HG03432 (cell line): Measurements from ENCODE around the gene ALKBH1.
"Not testable (repeated sequence)": the region's sequence is repeated elsewhere in the genome, so short reads cannot be mapped to it uniquely, and the experiment has no call there.

Source experiments
- ATAC-seq: cut with Tn5 transposase; IDR thresholded peaks from one replicate; pipeline ENCODE4 v1.9.1; 2021; ENCODE audit warnings: mild to moderate bottlenecking, moderate library complexity; ENCODE audit not compliant: unreplicated experiment

ALKBH1 gene

GRCh38 chr14:77674931-77675330 lies 32.9 kb downstream of the ALKBH1 start:
- no peak for ATAC-seq

GRCh38 chr14:77673193-77673592 lies 34.6 kb downstream of the ALKBH1 start:
- no peak for ATAC-seq

GRCh38 chr14:77667331-77667730 lies 40.5 kb downstream of the ALKBH1 start:
- no peak for ATAC-seq

- ATAC-seq, result no peak
Observed at GRCh38 chr14:77663293-77663692, 44.5 kb downstream of the ALKBH1 start.

GRCh38 chr14:77661562-77661961 lies 46.3 kb downstream of the ALKBH1 start:
- ATAC-seq, result not testable (repeated sequence)

GRCh38 chr14:77660754-77661153 lies 47.1 kb downstream of the ALKBH1 start:
- ATAC-seq, result no peak

- ATAC-seq, result no peak
Observed at GRCh38 chr14:77659831-77660230, 48.0 kb downstream of the ALKBH1 start.

- no peak for ATAC-seq
Observed at GRCh38 chr14:77657280-77657679, 50.5 kb downstream of the ALKBH1 start.

GRCh38 chr14:77654001-77654441 lies 53.8 kb downstream of the ALKBH1 start:
- no peak for ATAC-seq

- ATAC-seq, result no peak
Observed at GRCh38 chr14:77649326-77649725, 58.5 kb downstream of the ALKBH1 start.

GRCh38 chr14:77648520-77649200 lies 59.2 kb downstream of the ALKBH1 start:
- no peak for ATAC-seq

GRCh38 chr14:77647853-77648252 lies 60.0 kb downstream of the ALKBH1 start:
- ATAC-seq, result no peak

GRCh38 chr14:77646907-77647306 lies 60.9 kb downstream of the ALKBH1 start:
- ATAC-seq, result no peak

GRCh38 chr14:77645520-77646230 lies 62.1 kb downstream of the ALKBH1 start:
- no peak for ATAC-seq

- ATAC-seq, result no peak
Observed at GRCh38 chr14:77642407-77642806, 65.4 kb downstream of the ALKBH1 start.

GRCh38 chr14:77641534-77642341 lies 66.1 kb downstream of the ALKBH1 start:
- ATAC-seq, result peak; percentile 73

- peak; percentile 30 for ATAC-seq
Observed at GRCh38 chr14:77640756-77641533, 66.9 kb downstream of the ALKBH1 start.

GRCh38 chr14:77638771-77639171 lies 69.1 kb downstream of the ALKBH1 start:
- no peak for ATAC-seq

- not testable (repeated sequence) for ATAC-seq
Observed at GRCh38 chr14:77635869-77636268, 72.0 kb downstream of the ALKBH1 start.

- ATAC-seq, result not testable (repeated sequence)
Observed at GRCh38 chr14:77635466-77635865, 72.4 kb downstream of the ALKBH1 start.

- no peak for ATAC-seq
Observed at GRCh38 chr14:77630111-77630510, 77.7 kb downstream of the ALKBH1 start.
